ENCODE measurements around the gene NTM. TPM values are rescaled to one million over a fixed set of nuclear protein-coding genes. Genes with fewer than 3 reads are reported as not detected.

The NTM gene
- total RNA-seq, 1 experiment from 2014 or later = not detected

DNA sequence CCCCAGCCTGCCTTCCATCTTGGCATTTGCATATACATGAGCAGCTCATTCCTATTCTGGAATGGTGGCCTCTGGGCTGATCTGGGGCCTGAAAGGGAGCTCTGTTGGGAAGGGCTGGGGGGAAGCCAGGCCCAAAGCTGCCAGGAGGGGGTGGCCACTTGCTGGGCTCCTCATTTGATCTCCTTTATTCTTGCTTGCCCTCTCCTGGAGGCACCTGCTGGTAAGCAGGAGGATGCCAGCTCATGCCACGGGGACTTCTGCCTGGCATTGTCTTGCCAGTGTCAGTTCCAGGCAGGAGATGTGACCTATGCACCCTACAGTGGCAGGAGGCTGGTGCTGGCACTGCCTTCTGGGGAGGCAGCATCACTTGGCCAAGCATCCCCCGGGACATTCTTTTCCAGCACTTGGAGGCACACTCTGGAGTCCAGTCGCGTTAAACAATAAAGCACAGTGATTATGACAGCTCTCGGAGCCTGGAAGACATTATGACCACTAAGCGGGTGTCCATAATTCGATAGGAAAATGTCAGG lies 128.3 kb downstream of the NTM start:
- Histone ChIP-seq H3K4me3 (replicated peaks in 1 of 2; ENCODE audit: low read depth in 1 of 2, low read length in 2 of 2) (no peak overlapping the region), H3K4me1 (ENCODE audit: control insufficient read depth in 1 of 2, insufficient read depth in 2 of 2, low read length in 2 of 2) (no peaks in the 10 kb centered on the region), H3K9me3 (ENCODE audit: control insufficient read depth in 1 of 2, insufficient read depth in 1 of 2, low read depth in 1 of 2, low read length in 2 of 2) (peaks cover 0 to 6% of the 10 kb centered on the region in 2 experiments; a peak in 2 of 4 replicates), H3K36me3 (ENCODE audit: control insufficient read depth in 1 of 2, insufficient read depth in 2 of 2, low read length in 2 of 2) (no peaks in the 10 kb centered on the region), H3K27ac (ENCODE audit: low read depth, low read length) (no peak overlapping the region), H3K4me2 (ENCODE audit: low read length) (no peak overlapping the region), H3K9ac (ENCODE audit: low read length) (no peak overlapping the region), H4K20me1 (ENCODE audit: insufficient read depth) (no peaks in the 10 kb centered on the region), H3K27me3 (ENCODE audit: insufficient read depth, low read length) (no peaks in the 10 kb centered on the region), H2AFZ (ENCODE audit: low read depth, low read length, poor library complexity, severe bottlenecking) (no peak overlapping the region), H3K79me2 (ENCODE audit: insufficient read depth, low read length) (no peaks in the 10 kb centered on the region), H3K9me2 (ENCODE audit: insufficient read depth) (no peaks in the 10 kb centered on the region)
- no peak for ATAC-seq
- DNase-seq (ENCODE audit: low read depth, low spot score) = no peak
- intact Hi-C loops (cut with micrococcal nuclease) = no loop called here
- RAD21 ChIA-PET (ENCODE audit: low non-redundant PET in 1 of 2, low total read pairs in 2 of 2, uncharacterized antibody in 2 of 2, unreplicated experiment in 2 of 2) = no interaction called here
- TF ChIP-seq ZBTB33 (IDR thresholded peaks at IDR 0.05; ENCODE audit: extremely low read depth, insufficient replicate concordance, low read length) = no peak
- TF ChIP-seq, protein P1, sequence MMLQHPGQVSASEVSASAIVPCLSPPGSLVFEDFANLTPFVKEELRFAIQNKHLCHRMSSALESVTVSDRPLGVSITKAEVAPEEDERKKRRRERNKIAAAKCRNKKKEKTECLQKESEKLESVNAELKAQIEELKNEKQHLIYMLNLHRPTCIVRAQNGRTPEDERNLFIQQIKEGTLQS (IDR thresholded peaks at IDR 0.05) = no peak
- TF ChIP-seq MAX (IDR thresholded peaks at IDR 0.05) = no peak
- no peak for TF ChIP-seq EZH2 (IDR thresholded peaks at IDR 0.05)
- no peak for TF ChIP-seq JUND (IDR thresholded peaks at IDR 0.05)
- TF ChIP-seq SP1 (IDR thresholded peaks at IDR 0.05; ENCODE audit: low read depth) = no peak
- TF ChIP-seq TCF7L2 (IDR thresholded peaks at IDR 0.05; ENCODE audit: borderline replicate concordance, extremely low read depth, insufficient read depth, insufficient read length) = no peak
- TF ChIP-seq FOSL1 (IDR thresholded peaks at IDR 0.05; ENCODE audit: low read depth) = no peak
- TF ChIP-seq EGR1 (IDR thresholded peaks at IDR 0.05; ENCODE audit: low read depth) = no peak
- no peak for TF ChIP-seq YY1 (IDR thresholded peaks at IDR 0.05; ENCODE audit: extremely low read depth, insufficient replicate concordance, low read depth, low read length)
- TF ChIP-seq POLR2AphosphoS5 (IDR thresholded peaks at IDR 0.05; ENCODE audit: low read depth, low read length) = no peak
- no peak for TF ChIP-seq EZH2phosphoT487 (IDR thresholded peaks at IDR 0.05; ENCODE audit: borderline replicate concordance)
- no peak for TF ChIP-seq ZFX (IDR thresholded peaks at IDR 0.05)
- TF ChIP-seq RAD21 (IDR thresholded peaks at IDR 0.05; ENCODE audit: low read depth) = no peak
- TF ChIP-seq CEBPB (IDR thresholded peaks at IDR 0.05; ENCODE audit: low read depth) = no peak
- TF ChIP-seq, protein P2, sequence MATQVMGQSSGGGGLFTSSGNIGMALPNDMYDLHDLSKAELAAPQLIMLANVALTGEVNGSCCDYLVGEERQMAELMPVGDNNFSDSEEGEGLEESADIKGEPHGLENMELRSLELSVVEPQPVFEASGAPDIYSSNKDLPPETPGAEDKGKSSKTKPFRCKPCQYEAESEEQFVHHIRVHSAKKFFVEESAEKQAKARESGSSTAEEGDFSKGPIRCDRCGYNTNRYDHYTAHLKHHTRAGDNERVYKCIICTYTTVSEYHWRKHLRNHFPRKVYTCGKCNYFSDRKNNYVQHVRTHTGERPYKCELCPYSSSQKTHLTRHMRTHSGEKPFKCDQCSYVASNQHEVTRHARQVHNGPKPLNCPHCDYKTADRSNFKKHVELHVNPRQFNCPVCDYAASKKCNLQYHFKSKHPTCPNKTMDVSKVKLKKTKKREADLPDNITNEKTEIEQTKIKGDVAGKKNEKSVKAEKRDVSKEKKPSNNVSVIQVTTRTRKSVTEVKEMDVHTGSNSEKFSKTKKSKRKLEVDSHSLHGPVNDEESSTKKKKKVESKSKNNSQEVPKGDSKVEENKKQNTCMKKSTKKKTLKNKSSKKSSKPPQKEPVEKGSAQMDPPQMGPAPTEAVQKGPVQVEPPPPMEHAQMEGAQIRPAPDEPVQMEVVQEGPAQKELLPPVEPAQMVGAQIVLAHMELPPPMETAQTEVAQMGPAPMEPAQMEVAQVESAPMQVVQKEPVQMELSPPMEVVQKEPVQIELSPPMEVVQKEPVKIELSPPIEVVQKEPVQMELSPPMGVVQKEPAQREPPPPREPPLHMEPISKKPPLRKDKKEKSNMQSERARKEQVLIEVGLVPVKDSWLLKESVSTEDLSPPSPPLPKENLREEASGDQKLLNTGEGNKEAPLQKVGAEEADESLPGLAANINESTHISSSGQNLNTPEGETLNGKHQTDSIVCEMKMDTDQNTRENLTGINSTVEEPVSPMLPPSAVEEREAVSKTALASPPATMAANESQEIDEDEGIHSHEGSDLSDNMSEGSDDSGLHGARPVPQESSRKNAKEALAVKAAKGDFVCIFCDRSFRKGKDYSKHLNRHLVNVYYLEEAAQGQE (IDR thresholded peaks at IDR 0.05; ENCODE audit: low read depth) = no peak
- no peak for TF ChIP-seq ZNF274 (IDR thresholded peaks at IDR 0.05; ENCODE audit: low read depth, low read length)
- no peak for TF ChIP-seq SIN3A (IDR thresholded peaks at IDR 0.05; ENCODE audit: low read depth)
- TF ChIP-seq SRF (IDR thresholded peaks at IDR 0.05; ENCODE audit: low read depth) = no peak
- no peak for TF ChIP-seq POLR2A (IDR thresholded peaks at IDR 0.05; ENCODE audit: borderline replicate concordance, extremely low read depth, insufficient read depth, insufficient read length)
- CTCF ChIA-PET = no interaction called here
- POLR2A ChIA-PET = no interaction called here
- BruUV-seq (replicated peaks) = no TSS peak

Data from HCT116 (cell line).